Mesenchymal stem cell (in vitro differentiated cells and primary cell): ENCODE results near the gene CCR6.

Experiments used
- DNase-seq: peaks from one replicate; pipeline ENCODE4 v3.0.0-alpha.2; 2013
- H2AFZ ChIP-seq: one replicate; pipeline ENCODE4 v1.6.1; 2013; ENCODE audit warnings: low read depth, mild to moderate bottlenecking, control low read depth, inconsistent platforms, low read length, moderate library complexity
- H2AK5ac ChIP-seq: 2 replicates; pipeline ENCODE4 v1.6.1; 2013; ENCODE audit warnings: low read length, moderate library complexity, mild to moderate bottlenecking, inconsistent platforms; ENCODE audit not compliant: severe bottlenecking
- H2BK120ac ChIP-seq: one replicate; pipeline ENCODE4 v1.6.1; 2013; ENCODE audit warnings: low read depth, mild to moderate bottlenecking, inconsistent platforms, low read length, moderate library complexity
- H2BK12ac ChIP-seq, 2 experiments: one replicate each; pipeline ENCODE4 v1.6.1; 2013; ENCODE audit warnings: inconsistent platforms in 2 of 2, low read length in 2 of 2, mild to moderate bottlenecking in 2 of 2, moderate library complexity in 2 of 2, control low read depth in 1 of 2
- H2BK15ac ChIP-seq: one replicate; pipeline ENCODE4 v1.6.1; 2013; ENCODE audit warnings: mild to moderate bottlenecking, low read depth, inconsistent platforms; ENCODE audit not compliant: poor library complexity, severe bottlenecking
- H2BK5ac ChIP-seq: 2 replicates; pipeline ENCODE4 v1.6.1; 2013; ENCODE audit warnings: low read depth, mild to moderate bottlenecking, low read length, control low read depth, inconsistent platforms; ENCODE audit not compliant: poor library complexity, severe bottlenecking
- H3K14ac ChIP-seq, 2 experiments: one replicate each; pipeline ENCODE4 v1.6.1; 2013; ENCODE audit warnings: inconsistent platforms in 2 of 2, low read length in 2 of 2, control low read depth in 1 of 2, mild to moderate bottlenecking in 1 of 2, moderate library complexity in 1 of 2
- H3K18ac ChIP-seq, 2 experiments: one replicate each; pipeline ENCODE4 v1.6.1; 2013; ENCODE audit warnings: inconsistent platforms in 2 of 2, low read length in 2 of 2, control low read depth in 1 of 2, low read depth in 1 of 2, mild to moderate bottlenecking in 1 of 2
- H3K23ac ChIP-seq, 2 experiments: one replicate each; pipeline ENCODE4 v1.6.1; 2013; ENCODE audit warnings: inconsistent platforms in 2 of 2, low read length in 2 of 2, mild to moderate bottlenecking in 2 of 2, moderate library complexity in 2 of 2, control low read depth in 1 of 2
- H3K27ac ChIP-seq: 2 replicates; pipeline ENCODE4 v1.5.1; 2013; ENCODE audit warnings: mild to moderate bottlenecking, moderate library complexity, low read length, control low read depth, inconsistent platforms; ENCODE audit not compliant: poor library complexity, severe bottlenecking
- H3K27me3 ChIP-seq, 2 experiments: 2 replicates each; pipeline versions ENCODE4 v1.6.1 to v1.7.0; 2013; ENCODE audit warnings: low read length in 2 of 2, mild to moderate bottlenecking in 2 of 2, moderate library complexity in 2 of 2, control low read depth in 1 of 2, inconsistent platforms in 1 of 2; ENCODE audit not compliant: control insufficient read depth in 1 of 2, insufficient read depth in 1 of 2
- H3K36me3 ChIP-seq, 2 experiments: 2 replicates each; pipeline versions ENCODE4 v1.6.1 to v1.7.0; 2013; ENCODE audit warnings: low read length in 2 of 2, control low read depth in 1 of 2, inconsistent platforms in 1 of 2, low read depth in 1 of 2, mild to moderate bottlenecking in 1 of 2; ENCODE audit not compliant: insufficient read depth in 2 of 2, control insufficient read depth in 1 of 2
- H3K4ac ChIP-seq, 2 experiments: one replicate each; pipeline ENCODE4 v1.6.1; 2013; ENCODE audit warnings: inconsistent platforms in 2 of 2, low read length in 2 of 2, mild to moderate bottlenecking in 2 of 2, moderate library complexity in 2 of 2, control low read depth in 1 of 2, low read depth in 1 of 2
- H3K4me1 ChIP-seq: 2 replicates; pipeline ENCODE4 v1.6.1; 2013; ENCODE audit warnings: low read depth, low read length, control low read depth; ENCODE audit not compliant: control insufficient read depth, insufficient read depth
- H3K4me2 ChIP-seq: 2 replicates; pipeline ENCODE4 v1.6.1; 2013; ENCODE audit warnings: low read length, mild to moderate bottlenecking, inconsistent platforms; ENCODE audit not compliant: poor library complexity, severe bottlenecking
- H3K4me3 ChIP-seq, 2 experiments: 2 replicates each; pipeline versions ENCODE4 v1.5.1 to v1.7.0; 2013; ENCODE audit warnings: low read length in 2 of 2, mild to moderate bottlenecking in 2 of 2, control low read depth in 1 of 2, low read depth in 1 of 2; ENCODE audit not compliant: insufficient read depth in 1 of 2
- H3K79me1 ChIP-seq: replicated peaks from 2 replicates; pipeline ENCODE4 v1.6.1; 2013; ENCODE audit warnings: mild to moderate bottlenecking, control low read depth, low read length, inconsistent platforms; ENCODE audit not compliant: poor library complexity, severe bottlenecking
- H3K9ac ChIP-seq: 2 replicates; pipeline ENCODE4 v1.7.0; 2013; ENCODE audit warnings: mild to moderate bottlenecking, low read length, moderate library complexity
- H3K9me3 ChIP-seq: 2 replicates; pipeline ENCODE4 v1.7.0; 2013; ENCODE audit warnings: mild to moderate bottlenecking, low read length; ENCODE audit not compliant: control insufficient read depth
- H4K8ac ChIP-seq: one replicate; pipeline ENCODE4 v1.6.1; 2013; ENCODE audit warnings: inconsistent platforms, mild to moderate bottlenecking, low read length, moderate library complexity
- H4K91ac ChIP-seq: one replicate; pipeline ENCODE4 v1.6.1; 2013; ENCODE audit warnings: mild to moderate bottlenecking, low read length, inconsistent platforms
- WGBS: methylation state at CpG from one replicate; pipeline ENCODE4 v1.1.7; 2013; ENCODE audit warnings: mixed read lengths; 5-methylcytosine and 5-hydroxymethylcytosine counted together

Gene CCR6

GRCh38 chr6:167108278-167108677, 14.6 kb upstream of the CCR6 start:
- no peak overlapping the region for H3K14ac ChIP-seq
- no peak overlapping the region for H2BK5ac ChIP-seq
- DNase-seq, result no peak
- H2AK5ac ChIP-seq, result no peak overlapping the region
- H2BK12ac ChIP-seq, result no peak overlapping the region
- 85% methylated on average over 5 of the region's 5 CpGs for WGBS
- H4K8ac ChIP-seq, result no peak overlapping the region
- no peak overlapping the region for H3K4me3 ChIP-seq
- peaks cover 3% of the 10 kb centered on the region in 2 experiments for H3K27me3 ChIP-seq
- peaks cover 3% of the 10 kb centered on the region for H3K9me3 ChIP-seq
- H2BK120ac ChIP-seq, result no peak overlapping the region
- no peak overlapping the region for H3K4me2 ChIP-seq
- H3K18ac ChIP-seq, result no peak overlapping the region
- no peak overlapping the region for H2BK15ac ChIP-seq
- no peak overlapping the region for H4K91ac ChIP-seq
- H2AFZ ChIP-seq, result no peak overlapping the region
- H3K23ac ChIP-seq, result no peak overlapping the region
- H3K36me3 ChIP-seq, result no peaks in the 10 kb centered on the region
- no peaks in the 10 kb centered on the region for H3K4me1 ChIP-seq
- H3K9ac ChIP-seq, result no peak overlapping the region
- H3K4ac ChIP-seq, result no peak overlapping the region
- no peak overlapping the region for H3K27ac ChIP-seq
- H3K79me1 ChIP-seq, result no peaks in the 10 kb centered on the region

- Histone ChIP-seq H3K4me2 (no peak overlapping the region), H4K91ac (no peak overlapping the region), H2AFZ (no peak overlapping the region), H3K18ac (no peak overlapping the region), H3K14ac (no peak overlapping the region), H3K9me3 (peaks cover 3% of the 10 kb centered on the region), H4K8ac (no peak overlapping the region), H2AK5ac (no peak overlapping the region), H2BK5ac (no peak overlapping the region), H2BK12ac (no peak overlapping the region), H3K9ac (no peak overlapping the region), H3K36me3 (no peaks in the 10 kb centered on the region), H3K4ac (no peak overlapping the region), H3K4me1 (no peaks in the 10 kb centered on the region), H3K79me1 (no peaks in the 10 kb centered on the region), H3K23ac (no peak overlapping the region), H2BK15ac (no peak overlapping the region), H3K27ac (no peak overlapping the region), H2BK120ac (no peak overlapping the region), H3K4me3 (no peak overlapping the region), H3K27me3 (peaks cover 4 to 8% of the 10 kb centered on the region in 2 experiments)
- 83% methylated on average over 6 of the region's 6 CpGs for WGBS
- DNase-seq, result no peak
Measured at GRCh38 chr6:167109651-167110050, 13.2 kb upstream of the CCR6 start.

GRCh38 chr6:167111597-167111996, 11.3 kb upstream of the CCR6 start:
- Histone ChIP-seq H2BK12ac (no peak overlapping the region), H2BK15ac (no peak overlapping the region), H3K27ac (no peak overlapping the region), H2AFZ (no peak overlapping the region), H3K27me3 (peaks cover 4 to 24% of the 10 kb centered on the region in 2 experiments), H3K4me1 (no peaks in the 10 kb centered on the region), H3K4ac (no peak overlapping the region), H3K4me2 (no peak overlapping the region), H3K18ac (no peak overlapping the region), H3K14ac (no peak overlapping the region), H4K8ac (no peak overlapping the region), H3K36me3 (no peaks in the 10 kb centered on the region), H2AK5ac (no peak overlapping the region), H3K23ac (no peak overlapping the region), H4K91ac (no peak overlapping the region), H2BK120ac (no peak overlapping the region), H3K9me3 (no peaks in the 10 kb centered on the region), H3K9ac (no peak overlapping the region), H3K4me3 (no peak overlapping the region), H2BK5ac (no peak overlapping the region), H3K79me1 (no peaks in the 10 kb centered on the region)
- WGBS, result 77% methylated on average over 2 of the region's 3 CpGs
- DNase-seq, result no peak

GRCh38 chr6:167112421-167112820, 10.5 kb upstream of the CCR6 start:
- H3K18ac ChIP-seq, result no peak overlapping the region
- H4K91ac ChIP-seq, result no peak overlapping the region
- DNase-seq, result no peak
- H3K27ac ChIP-seq, result no peak overlapping the region
- no peaks in the 10 kb centered on the region for H3K9me3 ChIP-seq
- no peak overlapping the region for H2BK12ac ChIP-seq
- no peak overlapping the region for H2BK5ac ChIP-seq
- H2AFZ ChIP-seq, result no peak overlapping the region
- H2BK15ac ChIP-seq, result no peak overlapping the region
- 84% methylated on average over 8 of the region's 8 CpGs for WGBS
- no peak overlapping the region for H2BK120ac ChIP-seq
- H3K4ac ChIP-seq, result no peak overlapping the region
- no peaks in the 10 kb centered on the region for H3K79me1 ChIP-seq
- H3K9ac ChIP-seq, result no peak overlapping the region
- H4K8ac ChIP-seq, result no peak overlapping the region
- peaks cover 4 to 29% of the 10 kb centered on the region in 2 experiments for H3K27me3 ChIP-seq
- H3K4me3 ChIP-seq, result no peak overlapping the region
- no peak overlapping the region for H3K4me2 ChIP-seq
- H3K4me1 ChIP-seq, result no peaks in the 10 kb centered on the region
- H3K23ac ChIP-seq, result no peak overlapping the region
- H3K14ac ChIP-seq, result no peak overlapping the region
- H3K36me3 ChIP-seq, result no peaks in the 10 kb centered on the region
- H2AK5ac ChIP-seq, result no peak overlapping the region
